ENCODE data around the gene AUNIP. TPM values are rescaled to one million over a fixed set of nuclear protein-coding genes. Genes with fewer than 3 reads are reported as not detected.

AUNIP gene
- total and polyA plus RNA-seq, 2 of the 8 experiments (the other 6 are each of a cell fraction or from before 2014, with no cell fraction given) = 18.6 to 23.2 TPM

GRCh38 chr1:25903986-25904385 is 44.7 kb upstream of the AUNIP start:
- H2BK15ac ChIP-seq (ENCODE audit: low read length) = no peak overlapping the region
- no peak for FAIRE-seq
- no peak overlapping the region for H2BK12ac ChIP-seq (ENCODE audit: low read depth, low read length)
- H3K18ac ChIP-seq (ENCODE audit: extremely low read depth, low read length) = no peak overlapping the region
- no peak overlapping the region for H3K27ac ChIP-seq (ENCODE audit: low read depth, low read length)
- peaks cover 2 to 14% of the 10 kb centered on the region in 2 experiments for H4K20me1 ChIP-seq (replicated peaks in 1 of 2; ENCODE audit: control insufficient read depth in 1 of 2, insufficient read depth in 2 of 2, low read length in 2 of 2)
- H3K14ac ChIP-seq (ENCODE audit: insufficient read length) = no peak overlapping the region
- no peaks in the 10 kb centered on the region for H3K9me3 ChIP-seq (ENCODE audit: insufficient read depth in 2 of 2, low read depth in 1 of 2, low read length in 1 of 2)
- peaks cover 5 to 11% (median 8%) of the 10 kb centered on the region in 4 experiments; a peak in 6 of 7 replicates for H3K4me1 ChIP-seq (replicated peaks in 1 of 4; ENCODE audit: control insufficient read depth in 3 of 4, insufficient read depth in 4 of 4, low read length in 3 of 4)
- H3K9ac ChIP-seq (replicated peaks in 1 of 4; ENCODE audit: extremely low read depth in 1 of 4, low read depth in 3 of 4, low read length in 3 of 4) = peak overlapping the region in 1 of 4 experiments; percentile 13; a peak in 1 of 7 replicates
- no peak overlapping the region for H4K8ac ChIP-seq (ENCODE audit: extremely low read depth, insufficient read depth, low read length)
- H3K56ac ChIP-seq (replicated peaks; ENCODE audit: insufficient read length, low read depth, low read length) = no peak overlapping the region
- 0 out of 2 replicates have a peak, but pooled peaks cover 3% of the 10 kb centered on the region for H3K79me1 ChIP-seq (ENCODE audit: low read depth, low read length)
- no peak overlapping the region for H2BK5ac ChIP-seq (ENCODE audit: low read depth, low read length)
- DNase-seq (ENCODE audit: low read depth in 1 of 2, low spot score in 2 of 2) = no peak
- H3K23me2 ChIP-seq (ENCODE audit: low read depth, low read length) = peaks cover 8% of the 10 kb centered on the region; the same call in 1 of the 2 replicates
- H3K36me3 ChIP-seq (ENCODE audit: control insufficient read depth in 2 of 4, insufficient read depth in 4 of 4, low read length in 3 of 4) = peaks cover 25 to 49% (median 40%) of the 10 kb centered on the region in 4 experiments
- H2BK120ac ChIP-seq (replicated peaks; ENCODE audit: low read depth, low read length) = no peak overlapping the region
- H2AFZ ChIP-seq (ENCODE audit: low read length) = no peak overlapping the region
- H3K4me2 ChIP-seq (ENCODE audit: insufficient read depth in 1 of 2, low read depth in 2 of 2, low read length in 2 of 2) = peak overlapping the region; percentile 89 to 93
- no peak overlapping the region for H3K4ac ChIP-seq (replicated peaks; ENCODE audit: insufficient read length, low read depth, low read length)
- ChIA-PET CTCF (ENCODE audit: partially characterized antibody) (interaction anchor here (0.5 to 16.4 kb wide), 8 partner anchors 10 to 1252 kb away, joined by 3 to 330 read pairs (median 3); partner anchors contain the start of genes PAFAH2 and PAQR7), POLR2A (ENCODE audit: partially characterized antibody) (interaction anchor here (0.6 to 6.4 kb wide), 7 partner anchors 7 to 1142 kb away, joined by 3 to 51 read pairs (median 4); no protein-coding TSS in a partner anchor)
- H2AK5ac ChIP-seq (ENCODE audit: low read depth, low read length) = no peak overlapping the region
- no peak overlapping the region for H4K91ac ChIP-seq (replicated peaks; ENCODE audit: insufficient read length, low read length)
- no peak overlapping the region for H4K5ac ChIP-seq (ENCODE audit: insufficient read length, low read depth, low read length)
- H3K79me2 ChIP-seq (ENCODE audit: control insufficient read depth in 1 of 2, insufficient read depth in 2 of 2, low read length in 2 of 2) = peaks cover 15 to 34% of the 10 kb centered on the region in 2 experiments
- WGBS, 2 experiments (ENCODE audit: extremely low coverage in 1 of 2, insufficient coverage in 1 of 2, insufficient read length in 1 of 2, insufficient replicate concordance in 2 of 2, low coverage in 1 of 2, low lambda C conversion rate in 2 of 2, missing lambda C conversion rate in 1 of 2) = 88% methylated on average over 3 of the region's 3 CpGs; no CpG with 5 or more reads in 1 of the 2 experiments
- no peak overlapping the region for H2BK20ac ChIP-seq (ENCODE audit: low read length)
- no peaks in the 10 kb centered on the region for H3K27me3 ChIP-seq (replicated peaks in 1 of 4; ENCODE audit: control insufficient read depth in 3 of 4, extremely low read depth in 1 of 4, insufficient read depth in 3 of 4, low read length in 3 of 4)
- peak overlapping the region in 3 of 4 experiments; percentile 76 to 100 (median 95); a peak in 6 of 8 replicates for H3K4me3 ChIP-seq (ENCODE audit: extremely low read depth in 1 of 4, insufficient read depth in 2 of 4, low read depth in 3 of 4, low read length in 4 of 4)
- no peak overlapping the region for H3K23ac ChIP-seq (ENCODE audit: insufficient read length)
- TF ChIP-seq ZNF274 (IDR thresholded peaks at IDR 0.05; ENCODE audit: borderline replicate concordance, extremely low read depth, low read length) = no peak
- TF ChIP-seq EP300 (IDR thresholded peaks at IDR 0.05; ENCODE audit: borderline replicate concordance in 1 of 2, low read depth in 2 of 2, low read length in 2 of 2) = no peak
- no peak for TF ChIP-seq SRF (IDR thresholded peaks at IDR 0.05; ENCODE audit: low read depth, low read length)
- no peak for TF ChIP-seq BRCA1 (IDR thresholded peaks at IDR 0.05; ENCODE audit: low read depth, low read length)
- no peak for TF ChIP-seq KDM1A (IDR thresholded peaks at IDR 0.05; ENCODE audit: borderline replicate concordance, low read length)
- no peak for TF ChIP-seq CTBP2 (IDR thresholded peaks at IDR 0.05; ENCODE audit: borderline replicate concordance, insufficient read depth, insufficient read length, low read length)
- TF ChIP-seq E2F6 (IDR thresholded peaks at IDR 0.05) = no peak
- no peak for TF ChIP-seq SUZ12 (IDR thresholded peaks at IDR 0.05; ENCODE audit: low read length)
- no peak for TF ChIP-seq HDAC2 (IDR thresholded peaks at IDR 0.05; ENCODE audit: borderline replicate concordance in 1 of 2, low read depth in 2 of 2, low read length in 2 of 2)
- no peak for TF ChIP-seq PHF8 (conservative IDR thresholded peaks at IDR 0.05; ENCODE audit: low read depth, low read length)
- no peak for TF ChIP-seq ASH2L (IDR thresholded peaks at IDR 0.05; ENCODE audit: low read length)
- no peak for TF ChIP-seq MAFK (IDR thresholded peaks at IDR 0.05; ENCODE audit: low read depth, low read length)

Data from H1 (cell line).